SK-N-SH (cell line): ENCODE data around the gene RASSF3. TPM values are rescaled to one million over a fixed set of nuclear protein-coding genes. Genes with fewer than 3 reads are reported as not detected.
"Not testable (repeated sequence)": the region's sequence is repeated elsewhere in the genome, so short reads cannot be mapped to it uniquely, and the experiment has no call there.

ENCODE experiments used
- CTCF ChIA-PET: fragments of 300-600, 350-600 bp; formaldehyde crosslinking; extraction: SDS; loops from one replicate; lab custom pipeline; 2021; lab: Yijun Ruan, JAX
- POLR2A ChIA-PET: fragments of 350-600 bp; sonication (Branson Sonifier 250); formaldehyde crosslinking; extraction: SDS; loops from one replicate; lab custom pipeline; 2020; ENCODE audit warnings: antibody characterized with exemption, inconsistent platforms; lab: Yijun Ruan, JAX
- DNase-seq: peaks from one replicate; pipeline ENCODE4 v3.0.0; 2012
- H2AFZ ChIP-seq: fragments of 200-600 bp; sonication (generic); 2 replicates; pipeline ENCODE4 v1.8.1; 2016; ENCODE audit warnings: antibody characterized with exemption, mild to moderate bottlenecking, low read depth
- H3F3A ChIP-seq: fragments of 200-600 bp; sonication (generic); replicated peaks from 2 replicates; pipeline ENCODE3; 2016; ENCODE audit warnings: antibody characterized with exemption, mild to moderate bottlenecking; ENCODE audit not compliant: insufficient read depth
- H3K27ac ChIP-seq, 2 experiments: fragments of 200-500 bp in 1 of 2; fragments of 200-600 bp in 1 of 2; sonication (Bioruptor generic) in 1 of 2; sonication (generic), shearing (Covaris generic) in 1 of 2; 2 replicates each; pipeline versions ENCODE4 v1.5.1 to v1.6.1; 2014 to 2016; ENCODE audit warnings: low read depth in 2 of 2, inconsistent platforms in 1 of 2, low read length in 1 of 2, mild to moderate bottlenecking in 1 of 2, mixed read lengths in 1 of 2
- H3K27me3 ChIP-seq: fragments of 200-600 bp; sonication (generic), shearing (Covaris generic); 2 replicates; pipeline ENCODE4 v1.6.1; 2016; ENCODE audit warnings: mixed run types; ENCODE audit not compliant: insufficient read depth
- H3K36me3 ChIP-seq, 2 experiments: fragments of 200-500 bp in 1 of 2; fragments of 200-600 bp in 1 of 2; sonication (Bioruptor generic) in 1 of 2; sonication (generic) in 1 of 2; replicated peaks in 1 of 2; 2 replicates each; pipeline versions ENCODE3 to v1.5.1; 2014 to 2016; ENCODE audit warnings: low read length in 1 of 2, mild to moderate bottlenecking in 1 of 2; ENCODE audit not compliant: insufficient read depth in 2 of 2, control insufficient read depth in 1 of 2
- H3K4me1 ChIP-seq, 2 experiments: fragments of 200-500 bp in 1 of 2; fragments of 200-600 bp in 1 of 2; sonication (Bioruptor generic) in 1 of 2; sonication (generic), shearing (Covaris generic) in 1 of 2; 2 replicates each; pipeline versions ENCODE4 v1.5.1 to v1.6.1; 2014 to 2016; ENCODE audit warnings: low read depth in 1 of 2, low read length in 1 of 2, mixed run types in 1 of 2; ENCODE audit not compliant: insufficient read depth in 2 of 2, control insufficient read depth in 1 of 2
- H3K4me2 ChIP-seq: fragments of 200-600 bp; sonication (generic), shearing (Covaris generic); 2 replicates; pipeline ENCODE4 v1.6.1; 2017; ENCODE audit warnings: mixed run types
- H3K4me3 ChIP-seq, 2 experiments: fragments of 200-500 bp in 1 of 2; fragments of 200-600 bp in 1 of 2; sonication (Bioruptor generic) in 1 of 2; sonication (generic), shearing (Covaris generic) in 1 of 2; 2 replicates each; pipeline versions ENCODE4 v1.5.1 to v1.8.1; 2014 to 2016; ENCODE audit warnings: low read depth in 2 of 2, inconsistent platforms in 1 of 2, low read length in 1 of 2, mild to moderate bottlenecking in 1 of 2, mixed read lengths in 1 of 2, moderate library complexity in 1 of 2
- H3K79me2 ChIP-seq: fragments of 200-600 bp; sonication (generic); 2 replicates; pipeline ENCODE4 v1.8.1; 2017; ENCODE audit warnings: mild to moderate bottlenecking; ENCODE audit not compliant: insufficient read depth
- H3K9ac ChIP-seq: fragments of 200-600 bp; sonication (generic); 2 replicates; pipeline ENCODE4 v1.6.1; 2017; ENCODE audit warnings: mixed run types
- H3K9me2 ChIP-seq: fragments of 200-600 bp; sonication (generic); 2 replicates; pipeline ENCODE4 v1.6.1; 2017; ENCODE audit warnings: mixed run types
- H3K9me3 ChIP-seq: fragments of 200-600 bp; sonication (generic); 2 replicates; pipeline ENCODE4 v1.6.1; 2017; ENCODE audit warnings: mixed run types, mild to moderate bottlenecking, moderate library complexity
- H4K20me1 ChIP-seq: fragments of 200-600 bp; sonication (generic); 2 replicates; pipeline ENCODE4 v1.6.1; 2017; ENCODE audit warnings: mild to moderate bottlenecking, mixed run types; ENCODE audit not compliant: insufficient read depth
- FOSL2 ChIP-seq: IDR thresholded peaks from 2 replicates; pipeline ENCODE4 v1.4.0; 2012; ENCODE audit warnings: low read depth, mild to moderate bottlenecking, moderate library complexity, borderline replicate concordance
- FOXM1 ChIP-seq: IDR thresholded peaks from 2 replicates; pipeline ENCODE4 v1.4.0; 2012; ENCODE audit warnings: low read depth, mild to moderate bottlenecking
- MXI1 ChIP-seq: IDR thresholded peaks from 2 replicates; pipeline ENCODE4 v1.6.1; 2012; ENCODE audit warnings: mild to moderate bottlenecking, low read depth, low read length, improper control_type of control experiment
- NFIC ChIP-seq: IDR thresholded peaks from 2 replicates; pipeline ENCODE4 v1.4.0; 2012; ENCODE audit warnings: borderline replicate concordance
- RCOR1 ChIP-seq: fragments of 150-350 bp; IDR thresholded peaks from 2 replicates; pipeline ENCODE4 v1.6.1; 2017; ENCODE audit warnings: antibody characterized with exemption, low read length
- RFX5 ChIP-seq: IDR thresholded peaks from 2 replicates; pipeline ENCODE4 v1.6.1; 2012; ENCODE audit warnings: mild to moderate bottlenecking, improper control_type of control experiment, low read length
- SIN3A ChIP-seq: IDR thresholded peaks from 2 replicates; pipeline ENCODE4 v1.6.1; 2012; ENCODE audit warnings: low read depth, mild to moderate bottlenecking, low read length, moderate library complexity, borderline replicate concordance
- TAF1 ChIP-seq: IDR thresholded peaks from 2 replicates; pipeline ENCODE4 v1.6.1; 2012; ENCODE audit warnings: low read depth, mild to moderate bottlenecking, low read length, moderate library complexity, borderline replicate concordance
- TCF12 ChIP-seq: IDR thresholded peaks from 2 replicates; pipeline ENCODE4 v1.4.0; 2012
- WGBS: methylation state at CpG from one replicate; pipeline ENCODE4 v1.1.6; 2017; ENCODE audit warnings: low lambda C conversion rate; 5-methylcytosine and 5-hydroxymethylcytosine counted together
- polyA plus RNA-seq, 3 experiments: library from polyadenylated mRNA; depleted of rRNA; stranded (reverse); fragments of >200 nt; gene quantifications; 2 replicates each; pipeline ENCODE4 v1.2.3, GENCODE V29; 2012

Gene RASSF3
- polyA plus RNA-seq, 1 of the 3 experiments (the other 2 are of a cell fraction), result 11.1 TPM

- TF ChIP-seq TAF1 (no peak; the same call in 1 of the 2 replicates), TCF12 (peak; percentile 47)
These were observed 15.2 kb downstream of the RASSF3 start (continued) for GRCh38 chr12:64625243-64626077.

- DNase-seq, H4K20me1 ChIP-seq, POLR2A ChIA-PET, H3K36me3 ChIP-seq, H2AFZ ChIP-seq, H3K27me3 ChIP-seq, H3K9me3 ChIP-seq, H3K4me3 ChIP-seq, H3K9me2 ChIP-seq, H3K9ac ChIP-seq: not testable (repeated sequence)
- Histone ChIP-seq H3K4me1 (peaks cover 8 to 24% of the 10 kb centered on the region in 2 experiments; a peak in 3 of 4 replicates), H3F3A (peaks cover 42% of the 10 kb centered on the region), H3K79me2 (peaks cover 86% of the 10 kb centered on the region), H3K27ac (peak overlapping the region in 1 of 2 experiments; percentile 93; a peak in 2 of 4 replicates), H3K4me2 (peak overlapping the region; percentile 75; the same call in 1 of the 2 replicates)
- 88% methylated on average over 1 of the region's 1 CpG for WGBS
- CTCF ChIA-PET, result interaction anchor here (1.0 to 1.5 kb wide), 2 partner anchors 10 to 82 kb away, joined by 3 read pairs; no protein-coding TSS in a partner anchor
These were observed 16.3 kb downstream of the RASSF3 start for GRCh38 chr12:64626588-64626987.

- Histone ChIP-seq H3K27ac (peak overlapping the region in 1 of 2 experiments; percentile 93; a peak in 2 of 4 replicates), H3K4me3 (no peak overlapping the region), H3K79me2 (peaks cover 85% of the 10 kb centered on the region), H4K20me1 (no peaks in the 10 kb centered on the region), H3K36me3 (peaks cover 0 to 2% of the 10 kb centered on the region in 2 experiments), H3K27me3 (no peaks in the 10 kb centered on the region), H3K9me2 (no peaks in the 10 kb centered on the region), H3K4me2 (peak overlapping the region; percentile 40; the same call in 1 of the 2 replicates), H3F3A (peaks cover 42% of the 10 kb centered on the region), H3K9me3 (no peaks in the 10 kb centered on the region), H3K4me1 (peaks cover 8 to 24% of the 10 kb centered on the region in 2 experiments; a peak in 3 of 4 replicates), H2AFZ (no peak overlapping the region), H3K9ac (no peak overlapping the region)
- ChIA-PET POLR2A (interaction anchor here (0.5 kb wide), 1 partner anchor 14 kb away, joined by 3 read pairs; no protein-coding TSS in a partner anchor), CTCF (interaction anchor here (1.5 kb wide), 2 partner anchors 78 to 83 kb away, joined by 3 to 5 read pairs; no protein-coding TSS in a partner anchor)
- DNase-seq, result no peak
- TF ChIP-seq MXI1 (no peak), NFIC (no peak), RFX5 (no peak), FOXM1 (no peak), RCOR1 (no peak), SIN3A (no peak), FOSL2 (peak; percentile 41; the same call in 1 of the 2 replicates)
These were observed 17.5 kb downstream of the RASSF3 start for GRCh38 chr12:64627771-64628170.
